Neural cell (in vitro differentiated cells): ENCODE measurements around the gene SHC1. TPM values are rescaled to one million over a fixed set of nuclear protein-coding genes. Genes with fewer than 3 reads are reported as not detected.
"Not testable (repeated sequence)": the region's sequence is repeated elsewhere in the genome, so short reads cannot be mapped to it uniquely, and the experiment has no call there.

Source experiments
- H2AFZ ChIP-seq: fragments of 200-600, 300-800 bp; sonication (generic), shearing (Covaris generic); 2 replicates; pipeline ENCODE4 v1.6.0; 2014; ENCODE audit warnings: low read depth, mild to moderate bottlenecking, antibody characterized with exemption, low read length, moderate library complexity
- H3F3A ChIP-seq: fragments of 200-600 bp; shearing (Covaris generic); 2 replicates; pipeline ENCODE4 v1.6.1; 2016; ENCODE audit warnings: mild to moderate bottlenecking, moderate library complexity, mixed read lengths, antibody characterized with exemption, low read length; ENCODE audit not compliant: insufficient read depth, poor library complexity, severe bottlenecking
- H3K27ac ChIP-seq: fragments of 200-600, 300-800 bp; sonication (generic), shearing (Covaris generic); 2 replicates; pipeline ENCODE4 v1.5.1; 2014; ENCODE audit warnings: mild to moderate bottlenecking, low read length, moderate library complexity
- H3K27me3 ChIP-seq: fragments of 300-800, 200-600 bp; sonication (generic), shearing (Covaris generic); 2 replicates; pipeline ENCODE4 v1.6.0; 2014; ENCODE audit warnings: mild to moderate bottlenecking, low read depth, low read length, moderate library complexity; ENCODE audit not compliant: insufficient read depth
- H3K36me3 ChIP-seq: fragments of 300-800, 200-600 bp; sonication (generic), shearing (Covaris generic); 2 replicates; pipeline ENCODE4 v1.5.1; 2014; ENCODE audit warnings: mild to moderate bottlenecking, antibody characterized with exemption, low read length, moderate library complexity; ENCODE audit not compliant: insufficient read depth
- H3K4me2 ChIP-seq: fragments of 300-800, 200-600 bp; sonication (generic), shearing (Covaris generic); 2 replicates; pipeline ENCODE4 v1.6.0; 2014; ENCODE audit warnings: mild to moderate bottlenecking, low read length
- H3K4me3 ChIP-seq: fragments of 300-800, 200-600 bp; sonication (generic), shearing (Covaris generic); 2 replicates; pipeline ENCODE4 v1.5.1; 2014; ENCODE audit warnings: mild to moderate bottlenecking, low read length, moderate library complexity
- H3K79me2 ChIP-seq: fragments of 200-600 bp; shearing (Covaris generic); replicated peaks from 2 replicates; pipeline ENCODE4 v1.6.0; 2014; ENCODE audit warnings: mild to moderate bottlenecking, low read length, moderate library complexity; ENCODE audit not compliant: insufficient read depth
- H3K9ac ChIP-seq: fragments of 300-800, 200-600 bp; sonication (generic), shearing (Covaris generic); 2 replicates; pipeline ENCODE4 v1.6.1; 2016; ENCODE audit warnings: mild to moderate bottlenecking, low read length, mixed read lengths
- H3K9me2 ChIP-seq: fragments of 200-600 bp; shearing (Covaris generic); 2 replicates; pipeline ENCODE4 v1.6.1; 2016; ENCODE audit warnings: mild to moderate bottlenecking, low read length, mixed read lengths; ENCODE audit not compliant: insufficient read depth
- H3K9me3 ChIP-seq: fragments of 200-600, 300-800 bp; sonication (generic), shearing (Covaris generic); 2 replicates; pipeline ENCODE4 v1.6.1; 2016; ENCODE audit warnings: mild to moderate bottlenecking, mixed run types, low read length, moderate library complexity, mixed read lengths
- H4K20me1 ChIP-seq: fragments of 200-600 bp; shearing (Covaris generic); 2 replicates; pipeline ENCODE4 v1.6.1; 2016; ENCODE audit warnings: mild to moderate bottlenecking, mixed run types; ENCODE audit not compliant: insufficient read depth
- EP300 ChIP-seq: fragments of 450-650 bp; conservative IDR thresholded peaks from 2 replicates; pipeline ENCODE4 v1.6.1; 2014; ENCODE audit warnings: antibody characterized with exemption, mild to moderate bottlenecking, moderate library complexity; ENCODE audit not compliant: poor library complexity, severe bottlenecking
- EZH2 ChIP-seq: fragments of 200-600, 300-800 bp; shearing (Covaris generic), sonication (generic); IDR thresholded peaks from 2 replicates; pipeline ENCODE4 v1.6.1; 2014; ENCODE audit warnings: antibody characterized with exemption, low read length, borderline replicate concordance, mild to moderate bottlenecking; ENCODE audit not compliant: insufficient read depth, poor library complexity, severe bottlenecking
- MXI1 ChIP-seq: fragments of 450-650 bp; conservative IDR thresholded peaks from 2 replicates; pipeline ENCODE4 v1.6.1; 2014; ENCODE audit warnings: antibody characterized with exemption, mild to moderate bottlenecking; ENCODE audit not compliant: poor library complexity, severe bottlenecking
- POLR2AphosphoS5 ChIP-seq: IDR thresholded peaks from 2 replicates; pipeline ENCODE4 v1.6.1; 2012
- RAD21 ChIP-seq: fragments of 450-650 bp; conservative IDR thresholded peaks from 2 replicates; pipeline ENCODE4 v1.6.1; 2014; ENCODE audit warnings: antibody characterized with exemption, mild to moderate bottlenecking, moderate library complexity
- SMC3 ChIP-seq: fragments of 450-650 bp; conservative IDR thresholded peaks from 2 replicates; pipeline ENCODE4 v1.6.1; 2014; ENCODE audit warnings: antibody characterized with exemption, mild to moderate bottlenecking, moderate library complexity; ENCODE audit not compliant: poor library complexity
- TAF1 ChIP-seq: IDR thresholded peaks from 2 replicates; pipeline ENCODE4 v1.6.1; 2012; ENCODE audit warnings: low read depth
- polyA plus RNA-seq: library from polyadenylated mRNA; depleted of rRNA; stranded (reverse); fragments of >200 nt; gene quantifications from 2 replicates; pipeline ENCODE4 v1.2.3, GENCODE V29; 2014
- TF ChIP-seq, protein P1 (sequence below): IDR thresholded peaks from 2 replicates; pipeline ENCODE4 v1.6.1; 2012; ENCODE audit warnings: borderline replicate concordance
- TF ChIP-seq, protein P2 (sequence below): fragments of 450-650 bp; IDR thresholded peaks from 2 replicates; pipeline ENCODE4 v1.5.1; 2014; ENCODE audit warnings: antibody characterized with exemption, mild to moderate bottlenecking, moderate library complexity; ENCODE audit not compliant: poor library complexity, severe bottlenecking

Gene SHC1
- polyA plus RNA-seq, 1 donor from 2014 or later, result 9.5 TPM

DNA sequence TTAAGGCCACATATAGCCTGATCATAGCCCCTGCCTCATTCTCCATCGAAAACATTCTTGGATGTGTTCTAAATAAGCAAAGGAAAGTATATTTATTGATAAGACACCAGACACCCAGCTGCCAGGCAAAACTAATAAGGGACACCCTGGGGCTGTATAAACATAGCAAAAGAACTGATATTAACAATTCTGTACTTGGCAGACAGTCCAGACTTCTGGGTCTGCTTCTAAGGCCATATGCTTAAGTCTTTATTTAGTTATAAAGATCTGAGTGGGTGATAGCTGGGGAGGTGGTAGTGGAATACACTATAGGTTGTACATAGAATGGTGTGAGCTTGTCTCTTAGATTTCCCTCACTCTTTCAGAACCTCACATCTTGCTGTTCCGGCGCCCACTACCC is 7.8 kb upstream of the SHC1 start:
- Histone ChIP-seq H3K4me2 (no peak overlapping the region), H3K79me2 (peaks cover 26% of the 10 kb centered on the region), H3K9me3 (no peaks in the 10 kb centered on the region), H3K9me2 (no peaks in the 10 kb centered on the region), H3F3A (peaks cover 3% of the 10 kb centered on the region), H4K20me1 (no peaks in the 10 kb centered on the region), H2AFZ (no peak overlapping the region), H3K9ac (no peak overlapping the region), H3K36me3 (no peaks in the 10 kb centered on the region), H3K27ac (no peak overlapping the region), H3K4me3 (no peak overlapping the region), H3K27me3 (no peaks in the 10 kb centered on the region)
- TF ChIP-seq POLR2AphosphoS5 (no peak), MXI1 (no peak), EZH2 (no peak), EP300 (no peak), SMC3 (no peak), TAF1 (no peak), RAD21 (no peak)
- TF ChIP-seq, protein P1, sequence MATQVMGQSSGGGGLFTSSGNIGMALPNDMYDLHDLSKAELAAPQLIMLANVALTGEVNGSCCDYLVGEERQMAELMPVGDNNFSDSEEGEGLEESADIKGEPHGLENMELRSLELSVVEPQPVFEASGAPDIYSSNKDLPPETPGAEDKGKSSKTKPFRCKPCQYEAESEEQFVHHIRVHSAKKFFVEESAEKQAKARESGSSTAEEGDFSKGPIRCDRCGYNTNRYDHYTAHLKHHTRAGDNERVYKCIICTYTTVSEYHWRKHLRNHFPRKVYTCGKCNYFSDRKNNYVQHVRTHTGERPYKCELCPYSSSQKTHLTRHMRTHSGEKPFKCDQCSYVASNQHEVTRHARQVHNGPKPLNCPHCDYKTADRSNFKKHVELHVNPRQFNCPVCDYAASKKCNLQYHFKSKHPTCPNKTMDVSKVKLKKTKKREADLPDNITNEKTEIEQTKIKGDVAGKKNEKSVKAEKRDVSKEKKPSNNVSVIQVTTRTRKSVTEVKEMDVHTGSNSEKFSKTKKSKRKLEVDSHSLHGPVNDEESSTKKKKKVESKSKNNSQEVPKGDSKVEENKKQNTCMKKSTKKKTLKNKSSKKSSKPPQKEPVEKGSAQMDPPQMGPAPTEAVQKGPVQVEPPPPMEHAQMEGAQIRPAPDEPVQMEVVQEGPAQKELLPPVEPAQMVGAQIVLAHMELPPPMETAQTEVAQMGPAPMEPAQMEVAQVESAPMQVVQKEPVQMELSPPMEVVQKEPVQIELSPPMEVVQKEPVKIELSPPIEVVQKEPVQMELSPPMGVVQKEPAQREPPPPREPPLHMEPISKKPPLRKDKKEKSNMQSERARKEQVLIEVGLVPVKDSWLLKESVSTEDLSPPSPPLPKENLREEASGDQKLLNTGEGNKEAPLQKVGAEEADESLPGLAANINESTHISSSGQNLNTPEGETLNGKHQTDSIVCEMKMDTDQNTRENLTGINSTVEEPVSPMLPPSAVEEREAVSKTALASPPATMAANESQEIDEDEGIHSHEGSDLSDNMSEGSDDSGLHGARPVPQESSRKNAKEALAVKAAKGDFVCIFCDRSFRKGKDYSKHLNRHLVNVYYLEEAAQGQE, result no peak
- TF ChIP-seq, protein P2, sequence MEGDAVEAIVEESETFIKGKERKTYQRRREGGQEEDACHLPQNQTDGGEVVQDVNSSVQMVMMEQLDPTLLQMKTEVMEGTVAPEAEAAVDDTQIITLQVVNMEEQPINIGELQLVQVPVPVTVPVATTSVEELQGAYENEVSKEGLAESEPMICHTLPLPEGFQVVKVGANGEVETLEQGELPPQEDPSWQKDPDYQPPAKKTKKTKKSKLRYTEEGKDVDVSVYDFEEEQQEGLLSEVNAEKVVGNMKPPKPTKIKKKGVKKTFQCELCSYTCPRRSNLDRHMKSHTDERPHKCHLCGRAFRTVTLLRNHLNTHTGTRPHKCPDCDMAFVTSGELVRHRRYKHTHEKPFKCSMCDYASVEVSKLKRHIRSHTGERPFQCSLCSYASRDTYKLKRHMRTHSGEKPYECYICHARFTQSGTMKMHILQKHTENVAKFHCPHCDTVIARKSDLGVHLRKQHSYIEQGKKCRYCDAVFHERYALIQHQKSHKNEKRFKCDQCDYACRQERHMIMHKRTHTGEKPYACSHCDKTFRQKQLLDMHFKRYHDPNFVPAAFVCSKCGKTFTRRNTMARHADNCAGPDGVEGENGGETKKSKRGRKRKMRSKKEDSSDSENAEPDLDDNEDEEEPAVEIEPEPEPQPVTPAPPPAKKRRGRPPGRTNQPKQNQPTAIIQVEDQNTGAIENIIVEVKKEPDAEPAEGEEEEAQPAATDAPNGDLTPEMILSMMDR, result no peak

GRCh38 chr1:154977762-154978161 is 7.2 kb upstream of the SHC1 start:
- H3K9me2 ChIP-seq, H3F3A ChIP-seq, H3K27ac ChIP-seq, H2AFZ ChIP-seq, H3K4me2 ChIP-seq, H3K27me3 ChIP-seq, H3K9me3 ChIP-seq, H4K20me1 ChIP-seq, H3K36me3 ChIP-seq, H3K4me3 ChIP-seq, H3K9ac ChIP-seq: not testable (repeated sequence)
- H3K79me2 ChIP-seq, result peaks cover 26% of the 10 kb centered on the region
